Inflammatory macrophage treated with lipopolysaccharide for 1 hour (primary cell): ENCODE measurements around the gene SNX27.
"Not testable (repeated sequence)": the region's sequence is repeated elsewhere in the genome, so short reads cannot be mapped to it uniquely, and the experiment has no call there.

Experiments used
- DNase-seq, 2 donors: peaks; one replicate each; pipeline ENCODE4 v3.0.0-alpha.2; 2020 to 2022

SNX27 gene

DNA sequence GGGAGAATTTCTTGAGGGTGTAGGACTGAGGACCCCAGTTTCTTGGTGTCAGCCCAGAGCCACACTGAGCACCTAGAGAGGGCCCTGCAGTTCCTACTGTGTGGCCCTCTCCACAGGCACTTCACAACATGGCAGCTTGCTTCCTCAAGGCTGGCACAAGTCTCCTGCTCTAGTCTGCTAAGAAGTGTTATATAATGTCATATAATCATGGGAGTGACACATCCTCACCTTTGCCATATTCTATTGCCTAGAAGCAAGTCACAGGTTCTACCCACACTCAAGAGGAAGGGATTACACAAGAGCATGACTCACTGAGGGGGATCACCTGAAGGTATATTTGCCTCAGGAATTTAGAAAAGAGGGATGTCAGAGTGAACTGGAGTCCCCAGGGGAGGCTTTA is 5.5 kb upstream of the SNX27 start:
- peak in 1 of 2 donors; percentile 59 for DNase-seq

DNA sequence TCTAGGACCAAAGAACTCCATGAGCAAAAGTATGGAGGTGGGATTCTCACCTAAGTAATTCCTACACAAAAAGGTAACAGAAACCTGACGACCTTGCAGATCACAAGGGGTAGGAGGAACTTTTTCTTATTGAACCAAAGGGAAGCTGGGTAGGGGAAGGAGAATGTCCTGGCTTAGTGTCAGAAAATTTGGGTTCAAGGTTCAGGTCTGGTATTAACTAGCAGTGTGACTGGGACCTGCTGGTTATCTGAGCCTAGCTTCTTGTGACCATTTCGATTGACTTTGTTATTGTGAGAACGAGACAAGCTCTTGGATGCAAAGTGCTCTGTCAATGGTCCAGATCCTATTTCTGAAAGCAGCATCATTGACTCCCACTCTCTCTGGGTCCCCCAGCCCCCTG is 5.0 kb upstream of the SNX27 start:
- DNase-seq = no peak

- no peak for DNase-seq
Observed at GRCh38 chr1:151610142-151610541, 1.7 kb upstream of the SNX27 start.

DNA sequence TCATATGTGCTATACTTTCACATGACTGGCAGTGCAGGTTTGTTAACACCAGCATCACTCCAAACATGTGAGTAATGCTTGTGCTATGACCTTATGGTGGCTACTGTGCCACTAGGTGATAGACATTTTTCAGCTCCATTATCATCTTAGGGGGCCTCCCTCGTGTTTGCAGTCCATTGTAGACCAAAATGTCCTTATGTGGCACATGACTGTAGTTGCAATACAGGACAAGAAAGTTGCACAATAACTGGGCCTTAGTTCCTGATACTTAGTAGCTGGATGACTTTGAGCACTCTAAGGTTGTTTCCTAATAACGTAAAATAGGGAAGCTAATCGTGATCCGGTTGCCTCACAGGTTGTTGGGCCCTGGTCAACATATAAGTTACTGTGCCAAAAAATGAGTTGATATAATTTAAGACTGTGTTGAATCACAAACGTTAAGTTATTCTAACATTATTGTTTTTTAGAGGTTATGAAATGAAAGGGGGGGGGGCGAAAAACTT is 511 bp upstream of the SNX27 start:
- peak; percentile 97 to 99 for DNase-seq

DNA sequence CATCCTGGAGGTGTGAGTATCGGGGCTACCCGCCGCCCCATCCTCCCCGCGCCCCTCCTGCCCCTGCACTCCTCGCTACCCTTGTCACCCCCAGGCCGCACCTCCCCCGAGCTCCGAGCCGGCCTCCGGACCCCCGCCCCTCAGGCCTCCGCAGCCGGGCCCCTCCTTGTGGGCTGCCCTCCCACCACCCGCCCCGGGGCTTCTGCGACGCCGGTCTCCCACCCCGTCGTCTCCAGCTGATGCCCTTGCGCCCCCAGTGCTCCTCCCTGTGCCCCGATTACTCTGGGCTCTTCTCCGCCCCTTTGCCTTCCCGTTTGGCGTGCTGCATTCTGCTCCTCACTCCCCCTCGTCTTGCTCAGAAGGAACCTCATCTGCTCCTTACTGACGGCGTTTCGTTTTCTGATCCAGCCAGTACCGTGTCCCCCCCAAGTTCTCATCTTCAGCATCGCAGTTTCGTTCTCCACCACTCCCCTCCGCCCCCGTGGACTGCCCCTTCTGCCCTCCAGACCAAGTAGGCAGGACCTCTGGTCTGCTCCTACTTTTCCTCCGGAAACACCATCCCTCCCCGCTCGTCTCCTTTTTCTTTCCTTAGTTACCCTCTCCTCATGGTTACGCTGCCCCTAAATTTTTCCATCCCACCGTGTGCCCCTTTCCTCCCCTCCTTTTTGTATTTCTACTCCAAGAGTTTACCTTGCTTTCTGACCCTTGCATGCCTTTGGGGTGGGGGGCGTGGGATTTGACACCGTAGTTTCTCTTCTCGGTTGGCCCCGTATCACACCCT is 841 bp downstream of the SNX27 start:
- peak; percentile 46 to 49 for DNase-seq

GRCh38 chr1:151613282-151613780 is 1.5 kb downstream of the SNX27 start:
- no peak for DNase-seq

- no peak for DNase-seq
Observed at GRCh38 chr1:151615711-151616504, 4.1 kb downstream of the SNX27 start.

GRCh38 chr1:151616505-151616849 is 4.6 kb downstream of the SNX27 start:
- DNase-seq = no peak

GRCh38 chr1:151618003-151618402 is 6.2 kb downstream of the SNX27 start:
- DNase-seq = no peak

GRCh38 chr1:151618470-151618869 is 6.6 kb downstream of the SNX27 start:
- no peak for DNase-seq

- not testable (repeated sequence) for DNase-seq
Observed at GRCh38 chr1:151618996-151619395, 7.1 kb downstream of the SNX27 start.

GRCh38 chr1:151619489-151620093 is 7.7 kb downstream of the SNX27 start:
- DNase-seq = no peak

DNA sequence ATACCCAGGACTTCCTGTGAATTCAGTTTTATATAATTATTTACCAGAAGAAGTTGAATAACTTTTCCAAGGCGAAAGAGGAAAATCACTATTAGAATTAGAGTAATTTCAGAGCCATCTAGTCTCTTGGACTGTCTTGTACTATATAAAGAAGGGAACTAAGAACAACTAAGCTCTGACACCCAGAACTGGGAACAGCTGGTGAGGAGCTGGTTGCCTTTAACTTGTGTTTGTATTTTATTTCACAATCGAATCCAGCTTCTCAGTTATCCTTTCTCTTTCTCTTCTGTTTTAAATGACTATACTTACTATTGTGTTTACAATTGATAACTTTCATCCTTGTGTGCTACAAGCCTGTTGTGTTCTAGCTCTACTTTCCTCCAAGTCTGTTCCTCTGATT is 8.4 kb downstream of the SNX27 start:
- DNase-seq = peak; percentile 57 to 59

DNA sequence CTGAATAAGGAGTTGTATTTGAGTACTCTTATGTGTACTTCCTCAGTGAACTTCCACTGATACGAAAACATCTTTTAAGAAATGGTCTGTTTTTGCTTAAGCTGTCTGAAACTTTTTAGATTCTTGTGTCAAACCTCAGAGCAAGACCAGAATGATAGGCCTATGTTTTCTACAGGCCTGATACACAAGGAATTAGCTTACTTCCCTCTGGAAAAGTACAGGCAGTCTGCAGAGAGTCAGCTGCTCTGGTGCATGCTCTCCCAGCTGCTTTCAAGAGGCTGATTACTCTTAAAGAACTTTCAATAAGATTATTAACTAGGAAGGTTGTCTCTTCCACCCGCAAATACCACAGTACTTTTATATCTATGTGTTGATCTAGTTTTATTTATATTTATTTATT is 9.5 kb downstream of the SNX27 start:
- DNase-seq = peak in 1 of 2 donors; percentile 30

DNA sequence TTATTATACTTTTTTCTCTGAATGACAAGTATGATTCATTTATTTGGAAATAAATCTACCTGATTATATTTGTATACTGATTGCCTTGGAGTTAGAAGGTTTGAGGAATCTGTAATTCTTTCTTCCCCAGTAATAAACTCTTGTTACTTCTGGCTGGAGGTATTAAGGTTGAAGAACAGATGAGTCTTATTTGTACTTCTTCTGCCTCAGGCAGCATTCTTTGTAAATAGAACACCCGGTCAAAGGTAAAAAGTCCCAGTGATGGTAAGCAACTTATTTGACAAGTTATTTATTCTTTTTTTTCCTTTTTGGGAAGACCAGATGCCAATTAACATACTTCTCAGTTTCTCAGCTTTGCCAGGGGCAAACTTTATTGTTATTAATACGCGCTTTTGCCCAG is 12.9 kb downstream of the SNX27 start:
- DNase-seq = no peak

DNA sequence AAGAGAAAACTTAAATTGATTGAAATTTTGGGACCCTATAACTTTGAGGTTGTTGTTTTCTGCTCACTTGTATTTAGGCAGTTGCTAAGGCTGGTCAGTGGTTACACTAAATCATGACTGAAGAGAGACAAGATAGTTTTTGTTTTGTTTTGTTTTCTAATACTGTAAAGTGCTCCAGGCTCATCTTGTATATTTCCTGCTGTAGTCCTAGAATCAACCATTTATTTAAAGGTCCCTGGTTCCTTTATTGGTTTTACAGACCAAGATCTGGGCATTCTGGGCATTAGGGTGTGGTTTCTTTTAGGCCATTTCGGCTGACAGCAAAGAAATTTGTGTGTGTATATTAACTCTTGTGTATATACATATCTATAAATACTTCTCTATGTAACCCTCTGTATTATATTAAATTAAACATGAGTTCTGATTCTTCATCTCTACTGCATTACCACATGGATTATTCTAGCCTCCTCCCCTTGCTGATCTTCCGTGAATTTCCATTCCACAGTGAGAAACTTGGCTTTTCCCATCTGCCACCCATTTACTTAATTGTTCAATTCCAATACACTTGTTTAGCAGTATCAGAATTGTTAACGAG is 15.0 kb downstream of the SNX27 start:
- no peak for DNase-seq

DNA sequence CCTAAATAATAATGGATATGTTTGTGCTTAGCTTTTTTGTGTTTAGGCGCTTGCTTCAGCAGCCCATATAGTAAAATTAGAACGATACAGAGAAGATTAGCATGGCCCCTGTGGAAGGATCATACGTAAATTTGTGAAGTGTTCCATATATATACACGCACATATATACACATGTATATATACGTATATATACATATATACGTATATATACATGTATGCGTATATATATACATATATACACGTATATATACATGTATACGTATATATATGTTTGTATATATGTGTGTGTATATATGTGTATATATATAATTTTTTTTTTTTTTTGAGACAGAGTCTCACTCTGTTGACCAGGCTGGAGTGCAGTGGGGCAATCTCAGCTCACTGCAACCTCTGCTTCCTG is 17.4 kb downstream of the SNX27 start:
- DNase-seq = no peak

DNA sequence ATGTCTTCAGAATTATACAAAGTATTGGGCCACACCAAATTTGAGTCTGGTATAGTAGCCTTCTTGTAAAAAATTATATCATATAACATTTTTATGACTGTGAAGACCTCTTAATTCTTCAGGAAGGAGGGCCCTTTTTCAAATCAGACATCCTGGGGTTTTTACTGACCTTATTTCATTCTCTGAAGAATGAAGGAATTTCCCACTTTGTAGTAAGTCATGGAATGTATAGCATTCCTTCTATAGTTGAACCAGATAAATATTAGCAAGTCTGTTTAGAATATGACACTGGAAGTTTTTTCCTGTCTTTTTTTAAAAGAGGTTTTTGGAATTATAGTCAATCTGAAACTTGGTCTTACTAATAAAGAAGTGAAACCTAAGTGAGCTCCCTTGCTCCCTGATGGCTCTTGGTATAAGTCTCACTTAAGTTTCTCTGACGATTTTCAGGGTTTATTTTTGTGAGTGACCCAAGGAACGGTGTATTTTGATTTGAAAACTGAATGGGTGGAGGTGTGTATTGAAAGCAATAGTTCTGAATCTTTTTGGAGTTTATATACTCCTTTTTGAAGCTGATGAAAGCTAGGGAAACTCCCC is 23.7 kb downstream of the SNX27 start:
- DNase-seq = no peak

DNA sequence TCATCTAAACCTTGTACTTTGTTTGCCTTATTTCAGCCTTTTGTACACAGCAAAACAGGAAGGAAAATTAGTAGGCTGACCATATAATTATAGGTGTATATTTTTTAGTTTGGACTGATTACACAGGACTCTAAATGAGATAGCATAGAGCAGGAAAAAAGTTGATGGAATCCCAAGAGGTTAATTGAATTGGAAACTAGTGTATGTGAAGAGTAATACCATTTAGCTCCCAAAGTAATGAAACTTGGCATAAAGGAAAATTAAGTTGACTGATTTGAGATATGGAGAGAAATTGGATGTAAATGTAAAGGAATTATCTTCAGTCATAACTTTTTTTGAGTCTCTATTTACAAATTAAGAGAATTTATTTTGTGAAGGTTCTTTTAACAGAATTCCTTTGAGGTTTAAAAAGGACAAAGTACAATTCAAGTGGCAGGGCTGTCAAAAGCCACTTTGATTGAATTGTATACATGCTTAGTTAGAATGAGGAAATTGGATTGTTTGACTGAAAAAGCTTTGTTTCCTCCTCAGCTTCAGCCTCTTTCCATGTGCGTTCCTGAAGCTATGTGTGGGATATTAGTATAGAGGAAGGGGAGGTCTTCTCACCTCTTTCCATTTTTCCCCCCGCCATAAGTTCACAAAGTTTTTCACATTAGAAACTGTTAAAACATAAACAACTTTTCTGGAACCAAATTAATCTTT is 26.4 kb downstream of the SNX27 start:
- no peak for DNase-seq

GRCh38 chr1:151638812-151639211 is 27.0 kb downstream of the SNX27 start:
- DNase-seq = no peak

- DNase-seq = no peak
Observed at GRCh38 chr1:151639466-151639865, 27.6 kb downstream of the SNX27 start.

DNA sequence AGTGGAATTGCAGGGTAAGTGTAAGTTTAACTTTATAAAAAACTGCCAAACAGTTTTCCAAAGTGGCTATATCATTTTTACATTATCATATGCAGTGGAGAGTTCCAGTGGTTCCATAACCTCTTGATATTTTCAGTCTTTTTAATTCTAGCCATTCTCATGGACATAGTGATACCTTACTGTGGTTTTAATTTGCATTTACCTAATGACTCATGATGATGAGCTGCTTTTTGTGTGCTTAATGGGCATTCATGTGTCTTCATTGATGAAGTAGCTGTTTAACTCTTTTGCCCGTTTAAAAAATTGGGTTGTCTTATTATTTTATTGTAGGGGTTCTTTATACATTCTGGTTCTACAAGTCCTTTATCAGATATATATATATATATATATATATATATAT is 29.4 kb downstream of the SNX27 start:
- DNase-seq = no peak
